ENCODE results near the gene CARMIL1. TPM values are rescaled to one million over a fixed set of nuclear protein-coding genes. Genes with fewer than 3 reads are reported as not detected.

Gene CARMIL1
- total RNA-seq, 4 donors from 2014 or later = 14.9 to 23.5 (median 20.3) TPM

DNA sequence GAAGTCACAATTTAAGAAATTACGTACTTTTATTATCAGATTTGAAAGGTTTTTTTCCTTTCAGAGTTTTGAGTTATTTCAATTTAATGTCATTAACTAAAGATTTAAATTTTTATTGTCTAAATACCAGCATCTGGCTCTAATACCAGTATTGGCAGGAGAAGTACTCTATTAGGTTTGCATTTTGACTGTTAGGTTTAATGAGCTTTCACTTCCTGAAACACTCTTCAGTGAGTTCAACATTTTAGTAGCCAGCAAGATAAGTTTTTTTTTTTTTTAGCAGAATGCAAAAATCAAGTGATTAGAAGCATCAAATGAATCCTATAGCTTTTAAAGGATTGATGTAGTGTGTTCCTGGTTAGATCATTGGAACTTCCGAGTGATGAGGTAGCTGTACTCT is 338.8 kb downstream of the CARMIL1 start:
- intact Hi-C loops (cut with DNase I; ENCODE audit: low total_unique reads) = no loop called here
- TF ChIP-seq POLR2A (IDR thresholded peaks at IDR 0.05) = no peak
- no peak for TF ChIP-seq CTCF (IDR thresholded peaks at IDR 0.05)
- 87 to 90% methylated on average over 2 of the region's 2 CpGs for WGBS, 2 donors
- no peak overlapping the region for H3K4me3 ChIP-seq (ENCODE audit: low read depth, poor library complexity, severe bottlenecking)
- no peak for DNase-seq (ENCODE audit: low spot score in 2 of 2)

DNA sequence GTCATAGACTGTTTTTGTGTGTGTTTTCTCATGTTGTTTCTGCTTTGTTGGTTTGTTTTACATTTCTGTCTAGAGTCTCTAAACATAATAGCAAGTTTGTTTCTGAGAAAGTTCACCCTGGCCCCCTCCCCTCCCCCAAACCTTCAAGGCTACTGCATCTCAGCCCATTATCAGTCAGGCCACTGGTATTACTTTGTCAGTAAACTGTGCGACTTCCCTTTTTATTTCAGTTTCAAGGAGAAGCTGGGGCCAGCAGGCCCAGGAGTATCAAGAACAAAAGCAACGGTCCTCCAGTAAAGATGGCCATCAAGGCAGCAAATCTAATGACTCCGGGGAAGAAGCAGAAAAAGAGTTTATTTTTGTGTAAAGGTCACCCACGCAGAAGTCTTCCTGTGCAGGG is 340.0 kb downstream of the CARMIL1 start:
- no peak overlapping the region for H3K4me3 ChIP-seq (ENCODE audit: low read depth, poor library complexity, severe bottlenecking)
- intact Hi-C loops (cut with DNase I; ENCODE audit: low total_unique reads) = no loop called here
- TF ChIP-seq POLR2A (IDR thresholded peaks at IDR 0.05) = no peak
- no peak for TF ChIP-seq CTCF (IDR thresholded peaks at IDR 0.05)
- 69 to 70% methylated on average over 4 of the region's 4 CpGs for WGBS, 2 donors
- DNase-seq (ENCODE audit: low spot score in 2 of 2) = no peak

DNA sequence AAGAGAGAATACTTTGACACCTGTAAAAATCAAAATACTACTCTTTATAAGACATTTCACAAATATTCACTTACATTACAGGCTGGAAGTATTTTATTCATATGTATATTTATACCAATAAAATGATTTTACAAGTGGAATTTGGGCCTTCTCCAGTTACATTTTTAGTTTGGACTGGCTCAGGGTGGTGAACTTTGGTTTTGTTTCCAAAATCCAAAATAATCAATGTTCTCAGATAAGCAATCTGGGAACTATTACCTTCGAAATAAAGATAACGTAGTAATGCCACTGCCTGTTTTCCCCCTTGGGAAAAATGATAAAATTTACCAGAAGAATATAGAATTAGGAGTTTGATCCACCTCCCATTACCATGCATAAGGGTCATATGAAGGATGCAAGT is 341.2 kb downstream of the CARMIL1 start:
- H3K4me3 ChIP-seq (ENCODE audit: low read depth, poor library complexity, severe bottlenecking) = no peak overlapping the region
- 80 to 92% methylated on average over 2 of the region's 2 CpGs for WGBS, 2 donors
- DNase-seq (ENCODE audit: low spot score in 2 of 2) = no peak
- no peak for TF ChIP-seq POLR2A (IDR thresholded peaks at IDR 0.05)
- no peak for TF ChIP-seq CTCF (IDR thresholded peaks at IDR 0.05)
- intact Hi-C loops (cut with DNase I; ENCODE audit: low total_unique reads) = no loop called here

DNA sequence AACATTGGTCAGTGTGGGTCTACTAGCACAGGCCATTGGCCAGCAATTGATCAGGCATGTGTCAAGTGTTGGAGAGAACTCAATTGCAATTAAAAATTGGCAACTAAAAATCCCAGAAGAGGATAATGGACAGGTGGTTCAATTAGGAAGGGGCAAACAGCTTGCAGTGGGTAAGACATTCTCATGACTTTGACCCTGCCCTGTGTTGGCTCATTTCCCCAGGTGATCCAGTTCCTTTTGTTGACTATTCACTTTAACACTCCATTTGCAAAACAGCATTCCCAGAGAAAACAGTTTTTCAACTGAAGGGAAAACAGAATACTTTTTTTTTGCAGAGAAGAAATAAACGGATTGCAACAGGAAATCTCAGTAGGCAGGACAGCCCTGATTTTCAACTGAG is 343.9 kb downstream of the CARMIL1 start:
- WGBS, 2 donors = 60 to 67% methylated on average over 1 of the region's 1 CpG
- DNase-seq (ENCODE audit: low spot score in 2 of 2) = no peak
- intact Hi-C loops (cut with DNase I; ENCODE audit: low total_unique reads) = no loop called here
- H3K4me3 ChIP-seq (ENCODE audit: low read depth, poor library complexity, severe bottlenecking) = no peak overlapping the region
- TF ChIP-seq CTCF (IDR thresholded peaks at IDR 0.05) (no peak), POLR2A (IDR thresholded peaks at IDR 0.05) (no peak)

DNA sequence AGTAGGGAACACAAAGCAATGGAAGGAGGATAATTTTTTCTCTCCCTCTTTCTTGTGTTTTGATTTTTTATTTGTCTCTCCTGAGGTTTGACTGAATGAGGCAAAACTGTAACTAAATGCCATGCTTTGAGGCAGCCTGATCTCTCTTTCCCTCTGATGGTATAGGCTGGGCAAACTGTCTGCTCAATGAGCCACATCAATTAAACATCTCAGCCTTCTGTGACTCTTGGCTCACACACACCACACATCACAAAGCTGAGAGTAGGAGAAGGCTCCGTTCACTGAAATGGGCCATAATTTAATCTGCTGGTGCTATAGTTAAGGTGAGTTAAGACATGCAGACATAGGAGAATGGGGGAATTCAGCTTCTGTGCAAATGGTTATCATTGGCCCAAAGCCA is 344.7 kb downstream of the CARMIL1 start:
- no peak for DNase-seq (ENCODE audit: low spot score in 2 of 2)
- 73 to 74% methylated on average over 1 of the region's 1 CpG for WGBS, 2 donors
- TF ChIP-seq CTCF (IDR thresholded peaks at IDR 0.05) (no peak), POLR2A (IDR thresholded peaks at IDR 0.05) (no peak)
- H3K4me3 ChIP-seq (ENCODE audit: low read depth, poor library complexity, severe bottlenecking) = no peak overlapping the region
- intact Hi-C loops (cut with DNase I; ENCODE audit: low total_unique reads) = no loop called here

GRCh38 chr6:25627001-25627400 is 347.8 kb downstream of the CARMIL1 start:
- TF ChIP-seq CTCF (IDR thresholded peaks at IDR 0.05) (no peak), POLR2A (IDR thresholded peaks at IDR 0.05) (no peak)
- intact Hi-C loops (cut with DNase I; ENCODE audit: low total_unique reads) = no loop called here
- DNase-seq (ENCODE audit: low spot score in 2 of 2) = no peak
- 57 to 74% methylated on average over 3 of the region's 3 CpGs for WGBS, 2 donors
- H3K4me3 ChIP-seq (ENCODE audit: low read depth, poor library complexity, severe bottlenecking) = no peak overlapping the region
